CD4-positive, alpha-beta T cell (primary cell): ENCODE data around the gene METTL1. TPM values are rescaled to one million over a fixed set of nuclear protein-coding genes. Genes with fewer than 3 reads are reported as not detected.
A peak's percentile ranks its signal among the peaks of the same experiment; 100 is the strongest.

Experiments
- ATAC-seq: fragments of 200-7000 bp; cut with Tn5 transposase; one replicate; pipeline ENCODE4 v1.10.0; 2022; ENCODE audit warnings: mild to moderate bottlenecking; ENCODE audit not compliant: poor library complexity
- CTCF ChIA-PET: fragments of 350-600 bp; sonication (Branson Sonifier 250); formaldehyde crosslinking; loops from one replicate; lab custom pipeline; 2021; ENCODE audit warnings: antibody characterized with exemption, inconsistent platforms; lab: Charles Lee
- POLR2A ChIA-PET: fragments of 350-600 bp; sonication (Branson Sonifier 250); formaldehyde crosslinking; loops from one replicate; lab custom pipeline; 2021; ENCODE audit warnings: antibody characterized with exemption, inconsistent platforms; lab: Charles Lee
- DNase-seq, 14 experiments: peaks; one replicate each; pipeline ENCODE4 v3.0.0-alpha.2; 2013 to 2020; ENCODE audit warnings: mixed read lengths in 2 of 14
- H3K27ac ChIP-seq, 2 donors: one replicate each; pipeline versions ENCODE4 v1.5.1 to v1.7.0; 2013; ENCODE audit warnings: low read length in 2 of 2, low read depth in 1 of 2, mild to moderate bottlenecking in 1 of 2
- H3K27me3 ChIP-seq, 2 experiments: 1 replicate in 1 of 2; 2 replicates in 1 of 2; pipeline versions ENCODE4 v1.6.1 to v1.7.0; 2013; ENCODE audit warnings: low read length in 2 of 2, control low read depth in 1 of 2, mild to moderate bottlenecking in 1 of 2, moderate library complexity in 1 of 2; ENCODE audit not compliant: insufficient read depth in 2 of 2, control insufficient read depth in 1 of 2
- H3K36me3 ChIP-seq: one replicate; pipeline ENCODE4 v1.6.1; 2013; ENCODE audit warnings: low read length, control low read depth; ENCODE audit not compliant: insufficient read depth
- H3K4me1 ChIP-seq: one replicate; pipeline ENCODE4 v1.6.1; 2013; ENCODE audit warnings: low read length, control low read depth; ENCODE audit not compliant: insufficient read depth
- H3K4me3 ChIP-seq: one replicate; pipeline ENCODE4 v1.5.1; 2013; ENCODE audit warnings: mild to moderate bottlenecking, low read length, moderate library complexity
- H3K9me3 ChIP-seq, 2 experiments: 1 replicate in 1 of 2; 2 replicates in 1 of 2; pipeline versions ENCODE4 v1.6.1 to v1.7.0; 2013; ENCODE audit warnings: low read length in 2 of 2, mild to moderate bottlenecking in 2 of 2, control low read depth in 1 of 2, moderate library complexity in 1 of 2; ENCODE audit not compliant: control insufficient read depth in 1 of 2, insufficient read depth in 1 of 2
- H3K27ac Mint-ChIP-seq: one replicate; pipeline ENCODE4 v1.8.0; 2020; ENCODE audit warnings: mixed read lengths
- H3K27me3 Mint-ChIP-seq: one replicate; pipeline ENCODE4 v1.8.0; 2021; ENCODE audit warnings: mixed read lengths
- H3K36me3 Mint-ChIP-seq: one replicate; pipeline ENCODE4 v1.8.0; 2021; ENCODE audit warnings: low read depth, mixed read lengths
- H3K4me1 Mint-ChIP-seq: one replicate; pipeline ENCODE4 v1.8.0; 2021; ENCODE audit warnings: low read depth, mixed read lengths
- H3K4me3 Mint-ChIP-seq: one replicate; pipeline ENCODE4 v1.8.0; 2020; ENCODE audit warnings: mild to moderate bottlenecking, mixed read lengths
- H3K9me3 Mint-ChIP-seq: one replicate; pipeline ENCODE4 v1.8.0; 2020; ENCODE audit warnings: mixed read lengths
- intact Hi-C, 2 experiments: fragments of 100-400 bp; cut with DNase I in 1 of 2; cut with micrococcal nuclease in 1 of 2; formaldehyde crosslinking; loops; one replicate each; pipeline versions ENCODE4 v1.15.1 to v1.9.0; 2023 to 2025; cut with DNase I, micrococcal nuclease
- total RNA-seq, 174 experiments: library from RNA in 2 of 174; stranded (reverse) in 2 of 174; gene quantifications; one replicate each; pipeline ENCODE4 v1.2.3 and lab custom pipeline; 2021 to 2026
- TF ChIP-seq, protein P1 (sequence below): fragments of 200-600 bp; IDR thresholded peaks from one replicate; pipeline ENCODE4 v1.8.0; 2022; ENCODE audit warnings: antibody characterized with exemption, mild to moderate bottlenecking

The METTL1 gene
- total RNA-seq, 2 experiments from 2014 or later, result 9.3 to 12.0 TPM

GRCh38 chr12:57770734-57771133 lies 1.2 kb downstream of the METTL1 start:
- H3K27me3 ChIP-seq, result peaks cover 12 to 20% of the 10 kb centered on the region in 2 experiments
- peaks cover 23% of the 10 kb centered on the region for H3K36me3 Mint-ChIP-seq
- peaks cover 9% of the 10 kb centered on the region for H3K36me3 ChIP-seq
- H3K4me1 ChIP-seq, result peaks cover 41% of the 10 kb centered on the region
- ChIA-PET CTCF (interaction anchor here (0.8 to 2.3 kb wide), 2 partner anchors 12 to 14 kb away, joined by 3 to 9 read pairs; no protein-coding TSS in a partner anchor), POLR2A (no interaction called here)
- H3K27ac ChIP-seq, result no peak overlapping the region
- peak overlapping the region; percentile 93 for H3K27ac Mint-ChIP-seq
- H3K9me3 Mint-ChIP-seq, result no peaks in the 10 kb centered on the region
- DNase-seq (no peak), ATAC-seq (no peak)
- H3K27me3 Mint-ChIP-seq, result peaks cover 9% of the 10 kb centered on the region
- peaks cover 25% of the 10 kb centered on the region for H3K4me1 Mint-ChIP-seq
- H3K4me3 ChIP-seq, result no peak overlapping the region
- H3K9me3 ChIP-seq, result peaks cover 0 to 9% of the 10 kb centered on the region in 2 experiments
- intact Hi-C loops, result loop anchor here (1.0 to 5.0 kb wide), 3 partner anchors 14 to 77 kb away; partner anchors contain the start of gene CTDSP2 (in 1 of the 2)
- TF ChIP-seq, protein P1, sequence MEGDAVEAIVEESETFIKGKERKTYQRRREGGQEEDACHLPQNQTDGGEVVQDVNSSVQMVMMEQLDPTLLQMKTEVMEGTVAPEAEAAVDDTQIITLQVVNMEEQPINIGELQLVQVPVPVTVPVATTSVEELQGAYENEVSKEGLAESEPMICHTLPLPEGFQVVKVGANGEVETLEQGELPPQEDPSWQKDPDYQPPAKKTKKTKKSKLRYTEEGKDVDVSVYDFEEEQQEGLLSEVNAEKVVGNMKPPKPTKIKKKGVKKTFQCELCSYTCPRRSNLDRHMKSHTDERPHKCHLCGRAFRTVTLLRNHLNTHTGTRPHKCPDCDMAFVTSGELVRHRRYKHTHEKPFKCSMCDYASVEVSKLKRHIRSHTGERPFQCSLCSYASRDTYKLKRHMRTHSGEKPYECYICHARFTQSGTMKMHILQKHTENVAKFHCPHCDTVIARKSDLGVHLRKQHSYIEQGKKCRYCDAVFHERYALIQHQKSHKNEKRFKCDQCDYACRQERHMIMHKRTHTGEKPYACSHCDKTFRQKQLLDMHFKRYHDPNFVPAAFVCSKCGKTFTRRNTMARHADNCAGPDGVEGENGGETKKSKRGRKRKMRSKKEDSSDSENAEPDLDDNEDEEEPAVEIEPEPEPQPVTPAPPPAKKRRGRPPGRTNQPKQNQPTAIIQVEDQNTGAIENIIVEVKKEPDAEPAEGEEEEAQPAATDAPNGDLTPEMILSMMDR, result no peak
- no peak overlapping the region for H3K4me3 Mint-ChIP-seq

- no peak for ATAC-seq
- Histone ChIP-seq H3K9me3 (peaks cover 0 to 10% of the 10 kb centered on the region in 2 experiments), H3K36me3 (peaks cover 9% of the 10 kb centered on the region), H3K4me3 (no peak overlapping the region), H3K27me3 (peaks cover 23 to 26% of the 10 kb centered on the region in 2 experiments), H3K4me1 (peaks cover 53% of the 10 kb centered on the region), H3K27ac (no peak overlapping the region)
- H3K27ac Mint-ChIP-seq, result peak overlapping the region; percentile 6
- ChIA-PET CTCF (no interaction called here), POLR2A (no interaction called here)
- peak overlapping the region; percentile 47 for H3K4me3 Mint-ChIP-seq
- TF ChIP-seq, protein P1, result no peak
- intact Hi-C loops, result no loop called here
- H3K36me3 Mint-ChIP-seq, result peaks cover 23% of the 10 kb centered on the region
- H3K9me3 Mint-ChIP-seq, result no peaks in the 10 kb centered on the region
- peaks cover 37% of the 10 kb centered on the region for H3K4me1 Mint-ChIP-seq
- no peak for DNase-seq
- H3K27me3 Mint-ChIP-seq, result peaks cover 18% of the 10 kb centered on the region
These were observed 2.3 kb downstream of the METTL1 start for GRCh38 chr12:57769594-57769993.

- ChIA-PET CTCF (interaction anchor here (0.9 kb wide), 1 partner anchor 11 kb away, joined by 3 read pairs; no protein-coding TSS in a partner anchor), POLR2A (interaction anchor here (1.6 to 2.5 kb wide), 2 partner anchors 12 to 16 kb away, joined by 3 to 14 read pairs; partner anchors contain the start of gene CDK4)
- H3K9me3 Mint-ChIP-seq, result no peaks in the 10 kb centered on the region
- no peak overlapping the region for H3K4me3 ChIP-seq
- H3K27ac ChIP-seq, result no peak overlapping the region
- H3K27me3 ChIP-seq, result peaks cover 27 to 31% of the 10 kb centered on the region in 2 experiments
- ATAC-seq, result no peak
- DNase-seq, result no peak
- TF ChIP-seq, protein P1, result no peak
- peaks cover 9% of the 10 kb centered on the region for H3K36me3 ChIP-seq
- H3K36me3 Mint-ChIP-seq, result peaks cover 23% of the 10 kb centered on the region
- peaks cover 50% of the 10 kb centered on the region for H3K4me1 Mint-ChIP-seq
- H3K4me3 Mint-ChIP-seq, result no peak overlapping the region
- peaks cover 35% of the 10 kb centered on the region for H3K27me3 Mint-ChIP-seq
- intact Hi-C loops, result no loop called here
- no peak overlapping the region for H3K27ac Mint-ChIP-seq
- peaks cover 0 to 10% of the 10 kb centered on the region in 2 experiments for H3K9me3 ChIP-seq
- H3K4me1 ChIP-seq, result peaks cover 49% of the 10 kb centered on the region
These were observed 4.0 kb downstream of the METTL1 start for GRCh38 chr12:57767876-57768275.
